ENCODE results near the gene NIPBL. TPM values are rescaled to one million over a fixed set of nuclear protein-coding genes. Genes with fewer than 3 reads are reported as not detected.

NIPBL gene
- total RNA-seq, 1 donor from 2014 or later = 88.6 TPM

GRCh38 chr5:37103302-37103701, 226.7 kb downstream of the NIPBL start:
- Mint-ChIP-seq H3K27me3 (ENCODE audit: low read depth) (no peaks in the 10 kb centered on the region), H3K9me3 (peaks cover 63% of the 10 kb centered on the region), H3K36me3 (peaks cover 86% of the 10 kb centered on the region)

GRCh38 chr5:37109338-37109737, 232.8 kb downstream of the NIPBL start:
- TF ChIP-seq, protein P1, sequence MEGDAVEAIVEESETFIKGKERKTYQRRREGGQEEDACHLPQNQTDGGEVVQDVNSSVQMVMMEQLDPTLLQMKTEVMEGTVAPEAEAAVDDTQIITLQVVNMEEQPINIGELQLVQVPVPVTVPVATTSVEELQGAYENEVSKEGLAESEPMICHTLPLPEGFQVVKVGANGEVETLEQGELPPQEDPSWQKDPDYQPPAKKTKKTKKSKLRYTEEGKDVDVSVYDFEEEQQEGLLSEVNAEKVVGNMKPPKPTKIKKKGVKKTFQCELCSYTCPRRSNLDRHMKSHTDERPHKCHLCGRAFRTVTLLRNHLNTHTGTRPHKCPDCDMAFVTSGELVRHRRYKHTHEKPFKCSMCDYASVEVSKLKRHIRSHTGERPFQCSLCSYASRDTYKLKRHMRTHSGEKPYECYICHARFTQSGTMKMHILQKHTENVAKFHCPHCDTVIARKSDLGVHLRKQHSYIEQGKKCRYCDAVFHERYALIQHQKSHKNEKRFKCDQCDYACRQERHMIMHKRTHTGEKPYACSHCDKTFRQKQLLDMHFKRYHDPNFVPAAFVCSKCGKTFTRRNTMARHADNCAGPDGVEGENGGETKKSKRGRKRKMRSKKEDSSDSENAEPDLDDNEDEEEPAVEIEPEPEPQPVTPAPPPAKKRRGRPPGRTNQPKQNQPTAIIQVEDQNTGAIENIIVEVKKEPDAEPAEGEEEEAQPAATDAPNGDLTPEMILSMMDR (IDR thresholded peaks at IDR 0.05; ENCODE audit: unreplicated experiment) = no peak
- Mint-ChIP-seq H3K27ac (no peak overlapping the region), H3K4me3 (no peak overlapping the region), H3K4me1 (no peaks in the 10 kb centered on the region), H3K9me3 (peaks cover 7% of the 10 kb centered on the region), H3K36me3 (peaks cover 58% of the 10 kb centered on the region), H3K27me3 (ENCODE audit: low read depth) (no peaks in the 10 kb centered on the region)
- no peak for DNase-seq (ENCODE audit: low spot score in 2 of 2, unreplicated experiment in 2 of 2)

More at GRCh38 chr5:37103302-37103701, 226.7 kb downstream of the NIPBL start:
- TF ChIP-seq, protein P1 (IDR thresholded peaks at IDR 0.05; ENCODE audit: unreplicated experiment) = no peak
- Mint-ChIP-seq H3K27ac (no peak overlapping the region), H3K4me3 (no peak overlapping the region), H3K4me1 (no peaks in the 10 kb centered on the region)
- no peak for DNase-seq (ENCODE audit: low spot score in 2 of 2, unreplicated experiment in 2 of 2)

GRCh38 chr5:37110135-37110534, 233.6 kb downstream of the NIPBL start:
- Mint-ChIP-seq H3K27ac (no peak overlapping the region), H3K27me3 (ENCODE audit: low read depth) (no peaks in the 10 kb centered on the region), H3K36me3 (peaks cover 55% of the 10 kb centered on the region), H3K4me1 (no peaks in the 10 kb centered on the region), H3K9me3 (peaks cover 6% of the 10 kb centered on the region), H3K4me3 (no peak overlapping the region)
- TF ChIP-seq, protein P1 (IDR thresholded peaks at IDR 0.05; ENCODE audit: unreplicated experiment) = no peak
- no peak for DNase-seq (ENCODE audit: low spot score in 2 of 2, unreplicated experiment in 2 of 2)

DNA sequence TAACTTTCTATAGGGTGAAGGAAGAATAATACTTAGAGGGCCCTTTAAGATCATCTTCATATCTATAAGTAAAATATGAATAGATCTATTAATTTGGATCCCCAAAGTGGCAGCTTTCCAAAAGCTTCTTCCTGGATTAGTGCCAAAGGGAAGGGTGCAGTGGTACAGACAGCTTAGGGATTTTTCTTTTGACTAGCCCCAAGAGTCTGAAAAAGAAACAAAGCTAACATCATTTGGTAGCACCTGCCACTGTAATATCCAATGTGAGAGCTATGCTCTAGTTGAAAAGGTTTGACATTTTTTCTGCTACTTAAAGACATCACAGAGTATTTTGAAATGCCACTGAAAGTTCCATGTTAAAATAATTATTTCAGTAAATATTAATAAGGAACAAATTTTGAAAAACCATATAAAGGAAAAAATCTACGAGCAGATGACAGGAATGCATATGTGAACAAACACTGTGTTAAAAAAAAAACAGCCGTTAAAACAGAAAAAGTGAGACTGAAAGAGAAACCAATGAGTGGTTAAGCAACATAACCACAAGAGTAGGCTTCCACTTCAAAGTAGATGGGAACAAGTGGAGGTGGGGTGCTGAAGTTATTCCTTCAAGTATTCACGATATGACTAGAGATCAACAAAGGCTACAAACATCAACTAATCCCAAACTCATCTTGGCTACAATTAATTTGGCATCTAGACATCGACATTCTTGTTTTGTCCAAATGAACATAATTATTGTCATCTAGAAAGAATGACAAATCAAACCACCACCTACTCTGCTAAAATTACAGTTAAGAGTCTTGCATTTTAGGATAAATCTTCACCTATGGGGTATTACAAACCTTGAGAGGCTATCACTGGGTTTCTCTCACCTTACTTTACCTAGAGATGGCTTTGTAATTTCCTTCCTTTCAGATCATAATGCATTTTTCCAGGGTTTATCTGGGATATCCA, 235.1 kb downstream of the NIPBL start:
- Mint-ChIP-seq H3K9me3 (no peaks in the 10 kb centered on the region), H3K36me3 (peaks cover 50% of the 10 kb centered on the region), H3K4me1 (no peaks in the 10 kb centered on the region), H3K27me3 (ENCODE audit: low read depth) (no peaks in the 10 kb centered on the region), H3K27ac (no peak overlapping the region), H3K4me3 (no peak overlapping the region)
- no peak for DNase-seq (ENCODE audit: low spot score in 2 of 2, unreplicated experiment in 2 of 2)
- TF ChIP-seq, protein P1 (IDR thresholded peaks at IDR 0.05; ENCODE audit: unreplicated experiment) = no peak

GRCh38 chr5:37112383-37112991, 235.9 kb downstream of the NIPBL start:
- TF ChIP-seq, protein P1 (IDR thresholded peaks at IDR 0.05; ENCODE audit: unreplicated experiment) = no peak
- H3K27me3 Mint-ChIP-seq (ENCODE audit: low read depth) = no peaks in the 10 kb centered on the region
- no peak for DNase-seq (ENCODE audit: low spot score in 2 of 2, unreplicated experiment in 2 of 2)
- no peak overlapping the region for H3K27ac Mint-ChIP-seq
- no peaks in the 10 kb centered on the region for H3K9me3 Mint-ChIP-seq
- no peaks in the 10 kb centered on the region for H3K4me1 Mint-ChIP-seq
- H3K36me3 Mint-ChIP-seq = peaks cover 46% of the 10 kb centered on the region
- no peak overlapping the region for H3K4me3 Mint-ChIP-seq

Measured in mesothelial cell of epicardium (in vitro differentiated cells).